Measurements from ENCODE around the gene PALLD.
"Not testable (repeated sequence)": the region's sequence is repeated elsewhere in the genome, so short reads cannot be mapped to it uniquely, and the experiment has no call there.

PALLD gene

DNA sequence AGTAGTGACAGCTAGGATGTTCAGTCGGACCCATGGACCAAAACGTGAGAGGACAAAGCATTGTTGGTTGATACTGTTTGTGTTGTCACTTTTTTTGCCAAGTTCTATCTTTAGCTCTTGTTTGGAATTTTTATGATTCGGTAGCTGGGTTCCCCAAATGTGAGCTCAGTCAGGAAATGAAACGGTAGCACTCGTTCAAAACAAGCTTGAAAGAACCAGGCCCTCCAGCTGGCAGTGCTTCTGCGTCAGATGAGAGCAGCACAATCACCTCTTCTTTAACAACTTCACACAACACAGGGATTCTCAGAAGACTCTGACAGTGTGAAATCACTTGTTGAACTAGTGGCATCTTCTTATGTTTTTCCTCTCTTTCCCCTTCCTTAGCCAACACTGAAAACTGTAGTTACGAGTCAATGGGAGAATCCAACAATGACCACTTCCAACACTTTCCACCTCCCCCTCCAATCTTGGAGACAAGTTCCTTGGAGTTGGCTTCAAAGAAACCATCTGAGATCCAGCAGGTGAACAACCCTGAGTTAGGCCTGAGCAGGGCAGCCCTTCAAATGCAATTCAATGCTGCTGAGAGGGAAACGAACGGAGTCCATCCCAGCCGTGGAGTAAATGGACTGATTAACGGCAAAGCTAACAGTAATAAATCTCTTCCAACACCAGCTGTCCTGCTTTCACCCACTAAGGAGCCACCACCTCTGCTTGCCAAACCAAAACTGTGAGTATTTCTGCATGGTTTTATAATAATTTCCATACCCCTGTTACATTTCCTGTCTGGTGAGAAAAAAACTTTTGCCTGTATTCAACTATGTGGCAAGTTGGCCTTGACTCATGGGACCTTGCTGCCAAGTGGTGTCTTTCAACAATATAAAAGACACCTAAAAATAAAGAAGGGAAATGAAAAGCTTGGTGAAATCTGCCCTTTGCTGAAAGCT, 214.6 kb downstream of the PALLD start:
- no peak for DNase-seq

GRCh38 chr4:168712316-168712890, 215.6 kb downstream of the PALLD start:
- no peak for DNase-seq

DNA sequence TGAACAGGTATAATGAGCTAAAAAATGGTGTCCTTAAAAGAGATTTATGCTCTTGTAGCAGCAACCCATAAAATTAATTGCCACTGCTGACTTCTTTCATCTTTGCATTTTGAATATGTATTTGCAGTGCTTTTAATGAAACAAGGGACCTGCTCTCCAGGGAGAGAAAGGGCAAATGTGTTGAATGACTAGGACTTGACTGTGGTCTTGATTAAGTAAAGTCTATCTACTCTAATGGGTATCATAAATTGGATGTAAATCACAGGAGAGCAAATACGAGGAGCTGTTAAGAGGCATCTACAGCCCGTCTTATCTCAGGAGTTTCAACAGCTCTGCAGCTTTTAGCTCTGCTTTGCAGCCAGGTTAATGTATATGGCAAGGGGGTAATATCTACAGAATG, 216.4 kb downstream of the PALLD start:
- DNase-seq: no peak

DNA sequence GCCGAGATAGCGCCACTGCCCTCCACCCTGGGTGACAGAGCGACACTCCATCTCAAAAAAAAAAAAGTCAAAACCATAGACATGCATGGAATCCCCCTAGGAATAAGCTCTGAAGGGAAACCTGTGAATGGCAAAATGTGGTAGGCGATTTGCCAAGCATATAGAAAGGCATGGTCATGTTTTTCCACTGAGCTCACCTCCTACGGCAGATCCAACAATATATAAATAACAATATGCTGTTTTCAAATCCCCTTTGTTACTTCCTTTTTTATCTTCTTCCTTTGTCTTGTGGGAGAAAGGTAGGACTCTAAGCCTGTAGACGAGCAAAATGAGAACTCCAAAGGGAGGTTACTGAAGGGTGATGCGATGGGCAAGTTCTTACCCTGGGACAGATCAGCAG, 219.0 kb downstream of the PALLD start:
- no peak for DNase-seq

DNA sequence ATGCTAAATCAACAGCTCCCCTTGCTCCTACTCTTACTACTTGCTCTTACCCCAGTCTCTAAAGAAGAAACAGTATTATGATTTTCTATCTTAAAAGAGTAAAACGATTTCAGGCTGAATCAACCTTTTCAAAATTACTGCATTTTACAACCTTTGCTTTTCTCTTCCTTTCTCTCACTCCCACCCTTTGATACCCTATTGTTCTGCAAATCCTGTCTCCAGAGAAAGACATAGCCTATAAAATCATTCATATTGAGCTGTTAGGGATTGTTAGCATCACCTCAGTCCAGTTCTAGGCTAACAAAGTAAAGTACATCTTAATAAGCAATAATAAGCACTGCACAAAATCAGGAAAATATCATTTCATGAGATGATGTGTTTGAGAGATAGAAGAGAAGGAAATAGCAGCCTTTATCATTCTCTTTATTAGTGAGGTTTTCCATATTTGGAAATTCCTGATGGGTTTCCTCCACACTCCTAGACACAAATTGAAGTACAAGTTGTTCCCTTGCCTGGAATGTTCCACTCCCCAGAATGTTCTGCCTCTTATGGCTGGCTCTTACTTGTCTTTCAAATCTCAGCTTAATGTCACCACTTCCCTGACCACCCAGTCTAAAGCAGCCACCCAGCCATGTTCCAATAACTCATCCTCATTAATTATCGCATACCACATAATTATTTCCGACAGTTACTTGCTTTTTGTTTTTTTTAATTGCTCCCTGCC, 219.7 kb downstream of the PALLD start:
- DNase-seq: no peak

GRCh38 chr4:168717847-168718246, 221.0 kb downstream of the PALLD start:
- no peak for DNase-seq

GRCh38 chr4:168719725-168720124, 222.9 kb downstream of the PALLD start:
- no peak for DNase-seq

DNA sequence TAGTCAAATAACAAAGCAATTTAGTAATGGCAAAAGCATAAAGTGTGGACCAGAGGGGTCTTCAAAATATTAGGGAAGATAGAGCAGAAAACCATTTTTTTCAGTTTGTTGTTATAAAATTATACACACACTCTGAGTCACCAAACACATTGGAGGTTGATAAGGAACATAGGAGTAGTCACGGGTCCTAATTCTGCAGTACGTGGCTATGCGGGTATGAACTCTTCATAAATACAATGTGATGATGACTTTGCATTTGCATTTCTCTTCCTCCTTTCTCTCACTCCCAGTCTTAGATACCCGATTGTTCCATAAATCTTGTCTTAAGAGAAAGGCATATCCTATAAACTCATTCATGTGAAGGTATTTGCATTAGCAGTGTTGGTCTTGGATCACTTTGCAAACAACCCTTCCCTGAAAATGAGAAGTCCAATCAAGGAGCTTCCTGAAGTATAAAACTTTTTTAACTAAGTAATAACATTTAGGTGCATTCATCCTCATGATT, 223.6 kb downstream of the PALLD start:
- DNase-seq: no peak

DNA sequence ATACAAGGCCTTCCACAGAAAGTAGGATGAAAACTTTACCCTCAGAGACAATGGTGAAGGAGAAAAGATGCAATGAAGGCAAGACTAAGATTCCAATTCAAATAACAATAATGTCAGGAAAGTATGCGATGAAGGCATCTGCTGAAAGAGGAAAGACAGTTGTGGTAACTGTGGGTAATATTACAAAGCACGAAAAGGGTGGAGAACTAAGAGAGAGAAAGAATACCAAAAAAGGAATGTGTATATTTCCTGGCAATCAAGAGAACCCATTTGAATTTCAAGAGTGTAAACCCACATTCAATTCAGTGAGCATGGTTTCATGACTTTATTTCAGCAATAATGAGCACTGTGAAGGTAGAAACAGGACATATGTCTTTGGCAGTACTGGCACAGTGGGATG, 225.5 kb downstream of the PALLD start:
- DNase-seq: no peak

DNA sequence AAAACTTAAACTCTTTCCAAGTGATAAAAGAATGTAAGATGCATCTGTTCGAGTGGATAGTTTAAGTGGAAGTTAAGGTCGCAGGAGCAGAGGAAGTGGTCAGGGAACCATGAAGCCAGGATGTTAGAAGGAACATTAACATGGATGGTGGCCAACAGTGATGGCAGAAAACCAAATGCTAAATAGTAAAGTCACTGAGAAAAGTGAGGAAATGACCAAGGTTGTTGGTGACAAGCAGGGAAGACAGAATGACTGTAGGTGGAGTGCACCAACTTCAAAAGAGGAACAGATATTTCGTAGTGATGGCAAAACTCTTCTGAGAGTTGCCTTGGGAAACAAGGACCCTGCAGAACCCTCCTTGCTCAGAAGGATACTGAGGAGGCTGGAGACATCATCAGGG, 226.2 kb downstream of the PALLD start:
- no peak for DNase-seq

- DNase-seq: no peak
These were observed 226.7 kb downstream of the PALLD start for GRCh38 chr4:168723569-168723968.

- no peak for DNase-seq
These were observed 227.4 kb downstream of the PALLD start for GRCh38 chr4:168724243-168724642.

DNA sequence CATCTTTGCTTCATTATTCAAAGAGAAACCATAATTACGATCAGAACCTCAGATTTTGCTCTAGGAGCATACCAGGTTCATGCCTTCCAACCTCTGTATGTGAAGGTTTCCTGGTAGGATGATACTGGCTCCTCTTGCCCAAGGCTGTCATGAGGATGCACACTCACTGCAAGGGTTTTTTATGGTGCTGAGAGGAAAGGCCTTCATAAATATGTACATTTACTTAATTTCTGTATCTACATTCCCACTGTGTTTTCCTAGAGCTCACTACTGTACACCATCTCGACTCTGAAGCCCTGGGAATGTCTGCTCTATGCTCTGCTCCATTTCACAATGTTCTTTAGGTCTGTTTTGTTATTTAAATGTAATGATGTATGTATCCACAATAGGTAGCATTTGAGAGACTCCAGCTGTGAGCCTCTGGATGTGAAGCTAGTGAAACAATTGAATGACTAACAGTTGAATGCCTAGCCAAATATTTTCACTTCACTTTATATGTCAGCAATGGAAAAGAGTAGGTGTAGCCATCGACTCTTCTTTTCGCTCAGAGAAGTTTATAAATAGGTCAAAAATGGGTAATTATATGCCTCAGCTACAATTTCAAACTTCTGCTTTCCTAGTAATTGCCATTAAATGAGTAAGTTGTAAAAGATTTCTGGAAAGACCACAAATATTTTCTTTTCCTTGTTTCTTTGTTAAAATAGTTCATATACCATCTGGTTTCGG, 228.0 kb downstream of the PALLD start:
- no peak for DNase-seq

- no peak for DNase-seq
These were observed 229.1 kb downstream of the PALLD start for GRCh38 chr4:168725930-168726329.

GRCh38 chr4:168727181-168727580, 230.3 kb downstream of the PALLD start:
- not testable (repeated sequence) for DNase-seq

- no peak for DNase-seq
These were observed 234.3 kb downstream of the PALLD start for GRCh38 chr4:168731006-168731636.

DNA sequence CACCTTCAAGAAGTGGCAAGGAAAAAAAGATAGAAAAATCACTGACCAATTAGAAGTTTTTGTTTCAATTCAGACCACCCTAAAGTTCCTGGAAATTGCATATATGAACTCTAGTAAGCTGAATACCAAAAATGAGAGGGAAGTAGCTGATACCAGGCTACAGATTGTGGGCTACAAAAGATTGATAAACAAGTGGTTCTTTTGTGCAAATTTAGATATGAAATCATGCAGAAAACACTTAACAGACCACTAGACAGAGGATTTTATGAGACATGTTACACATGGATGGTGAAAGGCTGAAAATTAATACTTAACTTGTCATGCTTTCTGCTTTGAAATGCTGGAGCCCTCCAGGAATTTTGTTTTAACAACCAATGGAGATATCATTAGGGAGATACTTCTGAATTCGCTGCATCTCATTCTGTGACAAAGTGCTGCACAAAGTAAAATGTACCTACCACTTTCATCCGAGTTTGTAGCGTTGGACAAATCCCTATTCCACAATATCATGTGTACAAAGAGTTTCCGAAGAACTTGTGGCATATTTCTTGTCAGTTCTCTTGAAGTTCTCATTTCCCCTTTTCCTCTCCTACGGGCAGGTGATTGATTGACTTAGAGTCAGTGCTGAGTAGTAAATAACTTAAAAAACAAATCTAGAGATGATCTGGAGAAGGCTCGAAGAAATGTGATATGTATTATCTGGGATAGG, 235.0 kb downstream of the PALLD start:
- no peak for DNase-seq

DNA sequence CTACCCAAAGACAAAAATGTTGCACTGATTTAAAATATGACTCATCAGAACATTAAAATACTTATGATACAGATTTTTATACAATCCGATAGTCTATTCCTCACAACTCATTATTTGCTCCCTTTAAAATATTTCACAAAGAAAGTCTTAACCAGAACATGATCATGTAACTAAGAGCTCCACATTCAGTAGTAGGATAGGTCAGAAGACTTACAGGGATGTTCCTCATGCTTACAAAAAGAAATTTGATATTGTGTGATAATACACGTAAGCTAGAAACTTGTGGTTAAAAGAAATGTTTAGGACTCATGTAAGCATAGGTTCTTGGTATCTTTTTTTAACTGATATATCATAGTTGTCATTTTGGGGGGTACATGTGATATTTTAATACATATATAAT, 235.9 kb downstream of the PALLD start:
- no peak for DNase-seq

- DNase-seq: no peak
These were observed 238.1 kb downstream of the PALLD start for GRCh38 chr4:168734703-168735678.

DNA sequence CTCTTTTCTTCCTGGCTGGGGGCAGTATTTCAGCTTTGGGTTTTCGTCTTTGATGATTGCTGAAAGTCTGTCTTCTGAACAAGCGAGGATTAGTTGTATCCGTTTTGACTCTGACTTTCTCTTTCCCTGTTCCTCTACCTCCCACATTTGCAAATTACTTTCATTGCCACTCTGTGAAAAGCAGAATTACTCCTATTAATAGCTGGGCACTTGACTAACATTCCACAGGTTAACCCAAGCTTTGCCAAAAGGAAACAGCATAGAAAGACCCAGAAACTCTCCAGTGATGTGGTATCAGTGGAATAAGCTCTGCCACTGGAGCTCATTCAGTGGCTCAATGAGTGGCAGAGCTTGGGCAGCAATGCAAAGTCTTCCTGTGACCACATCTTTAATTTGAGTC, 238.9 kb downstream of the PALLD start:
- DNase-seq: no peak

Data from NCI-H524 (cell line).